GM19239 (cell line): ENCODE data around the gene UNC13B.
"Not testable (repeated sequence)": the region's sequence is repeated elsewhere in the genome, so short reads cannot be mapped to it uniquely, and the experiment has no call there.

Source experiments
- DNase-seq: peaks from one replicate; pipeline ENCODE4 v3.0.0; 2011; ENCODE audit warnings: low spot score; ENCODE audit not compliant: insufficient read length
- FAIRE-seq: peaks from 2 replicates; lab custom pipeline; 2011; peaks lifted over from hg19 to GRCh38; lab: Jason Lieb, UNC

UNC13B gene

DNA sequence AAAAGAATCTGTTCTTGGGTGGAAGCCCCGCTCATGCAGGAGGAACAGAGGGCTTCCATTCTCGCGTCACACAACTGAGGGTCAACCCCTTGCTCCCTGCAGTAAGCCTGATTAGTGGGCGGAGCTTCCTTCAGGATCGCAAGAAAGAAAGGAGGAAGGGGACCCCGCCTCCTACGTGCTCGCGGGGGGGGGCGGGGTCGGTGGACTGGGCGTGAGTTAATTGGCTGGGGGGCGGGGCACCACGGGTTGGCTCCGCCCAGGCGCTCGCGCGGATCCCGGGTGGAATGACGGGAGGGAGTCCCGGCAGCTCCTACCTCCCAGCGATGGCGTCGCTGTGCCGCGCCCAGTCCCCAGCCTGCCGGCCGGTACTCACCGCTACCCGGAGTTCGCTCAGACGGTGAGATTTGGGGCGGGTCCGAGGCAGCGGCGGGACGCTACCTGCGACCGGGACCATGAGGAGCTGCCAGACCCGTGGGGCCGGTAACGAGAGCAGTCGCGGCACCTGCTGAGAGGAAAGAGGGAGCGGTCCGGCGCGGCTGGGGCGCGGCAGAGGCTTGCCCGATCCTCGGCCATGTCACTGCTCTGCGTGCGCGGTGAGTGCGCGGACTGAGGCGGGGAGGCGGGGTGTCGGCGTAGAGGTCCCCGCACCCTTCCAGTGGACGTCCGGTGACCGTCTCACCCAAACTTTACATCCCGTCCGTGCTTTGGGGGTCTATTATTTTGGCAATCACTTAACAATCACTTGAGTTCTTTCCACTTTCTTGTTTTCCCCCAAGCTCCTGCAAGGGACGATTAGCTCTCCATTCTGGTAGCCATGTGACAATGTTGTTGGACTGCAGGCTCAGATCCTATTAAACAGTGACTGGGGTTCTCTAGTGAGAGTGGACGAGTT lies at the start of gene UNC13B:
TSS of gene UNC13B (plus strand) at position 297 of the 892 bp plus-strand sequence. CDS start at position 572, 275 bp downstream.
- DNase-seq (peak; percentile 52), FAIRE-seq (no peak)

- DNase-seq (no peak), FAIRE-seq (no peak)
Measured at GRCh38 chr9:35112257-35113020, 49.4 kb upstream of the UNC13B start.

DNA sequence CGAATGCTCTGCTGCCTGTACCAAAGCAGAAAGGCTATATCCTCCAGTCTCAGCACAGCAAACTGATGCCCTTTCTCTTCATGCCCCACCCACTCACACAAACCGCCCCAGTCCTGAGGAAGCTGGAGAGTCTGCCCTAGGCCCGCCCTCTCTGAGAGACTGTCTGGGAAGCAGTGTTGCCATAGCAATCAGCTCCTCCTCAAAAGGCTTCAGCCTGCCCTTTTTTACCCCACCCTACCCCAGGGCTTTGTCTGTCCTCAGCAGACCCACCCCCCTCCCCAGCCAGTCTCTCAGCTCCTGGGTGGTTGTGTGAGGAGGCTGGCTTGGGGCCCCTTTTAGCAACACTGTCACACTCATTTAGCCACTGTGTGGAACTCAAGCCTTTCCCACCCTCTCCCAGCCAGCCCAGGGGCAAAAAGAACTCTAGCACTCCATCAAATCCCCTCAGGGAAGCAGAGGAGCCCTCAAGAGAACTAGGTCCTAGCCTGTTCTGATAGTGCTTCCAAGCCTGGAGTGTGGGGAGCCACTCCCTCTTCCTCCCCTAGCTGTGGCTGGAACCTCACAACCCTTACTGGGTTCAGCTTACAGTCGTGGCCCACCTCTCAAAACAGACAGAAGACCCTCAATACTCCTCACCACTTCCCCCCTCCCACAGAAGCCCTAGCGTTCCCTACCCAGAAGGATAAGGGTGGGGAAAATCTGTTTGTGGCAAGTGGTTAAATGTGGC lies 47.5 kb upstream of the UNC13B start:
- DNase-seq = no peak
- FAIRE-seq = peak; percentile 91

DNA sequence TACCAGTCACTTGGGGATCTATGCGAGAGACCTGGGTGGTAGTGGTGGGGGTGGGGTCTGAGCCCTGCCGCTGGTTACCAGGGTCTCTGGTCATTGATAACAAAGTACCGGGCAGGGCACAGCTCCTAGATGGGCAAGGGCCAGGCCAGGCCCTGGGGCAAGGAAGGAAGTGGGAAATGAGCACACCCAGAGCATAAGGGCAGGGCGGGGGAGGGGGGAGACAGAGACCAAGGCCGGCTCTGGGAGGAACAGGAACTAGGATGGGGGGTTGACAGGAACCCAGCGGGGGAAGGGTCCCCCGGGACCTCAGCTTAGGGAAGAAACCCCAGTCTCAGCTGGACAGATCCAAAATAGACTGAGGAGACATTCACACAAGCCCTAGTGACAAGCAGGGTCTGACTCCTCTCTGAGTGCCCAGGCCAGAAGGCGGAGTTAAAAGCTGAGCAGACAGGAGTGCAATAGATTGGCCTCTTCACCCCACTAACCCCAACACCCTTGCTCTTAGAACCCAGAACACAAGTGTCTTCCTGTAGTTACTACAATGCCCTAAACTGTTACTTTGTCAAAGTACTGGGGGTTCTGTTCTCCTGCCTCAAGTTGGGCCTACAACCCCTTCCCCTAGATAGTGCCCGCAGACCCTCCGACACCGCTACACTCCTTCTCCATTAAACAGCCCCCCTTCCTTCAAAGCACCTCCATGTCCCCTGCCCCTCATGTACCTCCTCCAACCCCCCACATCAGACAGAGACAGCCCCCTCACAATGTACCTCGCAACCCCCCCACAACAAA lies 46.8 kb upstream of the UNC13B start:
- peak; percentile 94 for FAIRE-seq

DNA sequence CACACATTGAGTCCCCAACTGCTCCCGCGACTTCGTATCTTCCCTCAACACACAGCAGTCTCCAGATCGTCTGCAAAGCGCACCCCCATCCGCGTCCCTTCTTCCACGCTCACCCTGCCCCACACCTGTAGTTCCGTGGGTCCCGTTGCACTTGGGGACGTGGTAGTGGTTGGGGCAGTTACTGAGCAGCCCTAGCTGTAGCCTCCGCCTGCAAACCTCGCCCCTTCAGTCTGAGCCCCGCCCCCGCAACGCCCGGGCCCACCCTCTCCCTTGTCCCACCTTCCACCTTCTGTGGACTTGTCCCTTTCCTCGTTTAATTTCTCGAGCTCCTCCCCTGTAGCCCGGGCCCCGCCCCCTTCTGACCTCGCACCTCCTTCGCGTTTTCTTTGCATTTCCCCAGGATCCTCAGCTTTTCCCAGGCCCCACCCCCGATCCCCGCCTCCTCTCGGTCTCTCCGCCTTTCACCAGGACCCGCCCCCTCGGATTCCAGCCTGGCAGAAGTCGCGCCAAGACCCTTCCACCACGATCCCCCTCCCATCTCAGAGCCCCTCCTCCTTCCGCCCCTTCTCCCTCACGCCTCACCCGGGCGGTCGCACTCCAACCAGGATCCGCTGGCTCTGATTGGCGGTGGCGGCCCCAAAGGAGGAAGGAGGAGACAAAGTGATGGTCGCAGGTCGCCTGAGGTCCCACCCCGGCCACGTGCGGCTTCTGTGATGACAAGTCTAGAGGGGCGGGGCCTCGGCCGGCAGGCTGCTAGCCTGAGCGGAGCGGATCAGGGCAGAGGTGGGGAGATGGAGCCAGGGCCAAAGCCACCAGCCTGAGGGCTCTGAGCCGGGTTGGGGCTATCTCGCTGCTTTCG lies 45.9 kb upstream of the UNC13B start, which contains the start of gene ATOSB:
TSS of gene ATOSB (minus strand) at position 183 of the 859 bp plus-strand sequence. CDS start 7,588 bp downstream, outside the sequence.
- DNase-seq = peak; percentile 82
- FAIRE-seq = peak; percentile 96

More for the DNA sequence above, 46.8 kb upstream of the UNC13B start:
- DNase-seq = no peak

DNA sequence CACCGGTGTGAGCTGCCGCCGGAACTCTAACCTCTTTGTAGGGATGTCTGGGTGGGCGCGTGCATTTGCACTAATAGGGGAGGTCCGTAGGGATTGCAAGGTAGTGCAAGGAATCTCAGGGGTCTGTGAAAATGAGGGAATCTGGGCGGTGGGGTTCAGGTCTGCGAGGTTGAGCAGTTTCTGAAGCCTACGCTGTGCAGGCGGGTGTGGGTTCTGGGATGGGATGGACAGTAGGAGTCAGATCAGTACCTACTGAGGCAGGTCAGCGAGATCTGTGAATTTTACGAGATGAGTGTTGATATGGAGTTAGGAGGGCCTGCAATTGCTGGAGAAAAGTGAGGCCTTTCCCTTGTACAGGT lies 45.3 kb upstream of the UNC13B start:
- FAIRE-seq (no peak), DNase-seq (no peak)

GRCh38 chr9:35116898-35117551 lies 44.8 kb upstream of the UNC13B start:
- peak; percentile 89 for FAIRE-seq

DNA sequence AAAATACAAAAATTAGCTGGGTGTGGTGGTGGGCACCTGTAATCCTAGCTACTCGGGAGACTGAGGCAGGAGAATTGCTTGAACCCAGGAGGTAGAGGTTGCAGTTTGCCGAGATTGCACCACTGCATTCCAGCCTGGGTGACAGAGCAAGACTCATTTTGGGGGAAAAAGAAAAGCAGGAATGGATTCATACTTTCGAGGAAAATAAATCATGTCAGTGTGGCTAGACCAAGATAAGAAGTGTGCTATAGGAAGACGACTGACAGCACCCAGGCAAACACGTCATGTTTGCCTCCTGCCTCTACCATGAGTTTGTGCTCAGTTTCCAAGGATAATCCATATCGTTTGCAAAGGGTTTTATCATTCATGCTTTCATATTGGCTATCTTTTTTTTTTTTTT lies 26.9 kb upstream of the UNC13B start:
- DNase-seq = no peak
- no peak for FAIRE-seq

More at GRCh38 chr9:35116898-35117551, 44.8 kb upstream of the UNC13B start:
- peak; percentile 71 for DNase-seq

GRCh38 chr9:35135988-35136387 lies 25.8 kb upstream of the UNC13B start:
- no peak for FAIRE-seq
- DNase-seq = no peak

DNA sequence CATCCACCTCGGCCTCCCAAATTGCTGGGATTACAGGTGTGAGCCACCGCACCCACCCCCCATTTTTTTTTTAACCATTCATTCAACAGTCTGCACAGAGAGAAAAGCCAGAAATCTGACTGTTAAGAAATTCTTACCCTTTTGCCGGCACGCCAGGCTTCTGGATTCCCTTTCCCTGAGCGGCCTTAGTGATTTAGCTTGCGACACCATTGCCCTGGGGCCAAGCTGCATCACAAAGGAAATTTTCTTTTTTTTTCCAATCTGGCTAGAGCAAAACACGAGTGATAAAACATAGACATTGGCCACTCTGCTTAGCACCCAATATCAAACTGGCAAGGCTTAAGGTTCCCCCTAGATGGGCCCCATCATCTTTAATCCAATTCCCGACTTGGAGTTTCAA lies 24.9 kb upstream of the UNC13B start:
- no peak for DNase-seq

GRCh38 chr9:35140093-35140492 lies 21.7 kb upstream of the UNC13B start:
- DNase-seq = no peak
- FAIRE-seq = no peak

More for the DNA sequence above, 24.9 kb upstream of the UNC13B start:
- no peak for FAIRE-seq

DNA sequence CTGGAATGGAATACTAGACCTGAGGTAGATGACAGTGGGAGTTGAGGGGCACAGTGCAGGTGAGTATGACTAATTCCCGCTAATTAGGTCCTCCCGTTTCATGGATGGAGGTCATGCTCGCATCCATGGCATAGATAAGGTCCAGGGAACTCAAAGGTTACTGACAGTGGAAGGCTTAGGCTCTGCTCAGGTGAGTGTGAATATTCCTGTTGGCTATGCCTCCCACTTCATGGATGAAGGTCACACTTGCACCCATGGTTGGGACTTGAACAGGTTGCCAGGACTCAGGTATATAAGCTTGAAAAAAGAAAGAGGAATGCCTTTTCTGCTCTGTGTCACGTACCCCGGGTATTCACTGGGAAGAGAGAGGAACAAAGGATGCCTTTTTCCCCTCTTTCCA lies 19.8 kb upstream of the UNC13B start:
- DNase-seq (no peak), FAIRE-seq (no peak)

- FAIRE-seq, DNase-seq: not testable (repeated sequence)
Measured at GRCh38 chr9:35147941-35148563, 13.8 kb upstream of the UNC13B start.

DNA sequence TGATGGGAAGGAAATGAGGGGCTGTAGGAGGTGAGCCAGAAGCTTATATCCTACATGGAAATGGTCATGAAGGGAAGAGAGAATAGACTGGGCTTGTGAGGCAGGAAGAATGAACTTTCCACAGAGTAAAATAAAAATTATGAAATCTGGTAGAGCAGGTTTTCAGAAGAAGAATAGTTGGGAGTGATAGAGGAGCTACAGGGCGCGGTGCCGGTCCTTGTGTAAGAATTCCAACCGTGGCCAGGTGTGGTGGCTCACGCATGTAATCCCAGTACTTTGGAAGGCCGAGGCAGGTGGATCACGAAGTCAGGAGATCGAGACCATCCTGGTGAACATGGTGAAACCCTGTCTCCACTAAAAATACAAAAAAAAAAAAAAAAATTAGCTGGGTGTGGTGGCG lies 8.9 kb upstream of the UNC13B start:
- FAIRE-seq (no peak), DNase-seq (no peak)

DNA sequence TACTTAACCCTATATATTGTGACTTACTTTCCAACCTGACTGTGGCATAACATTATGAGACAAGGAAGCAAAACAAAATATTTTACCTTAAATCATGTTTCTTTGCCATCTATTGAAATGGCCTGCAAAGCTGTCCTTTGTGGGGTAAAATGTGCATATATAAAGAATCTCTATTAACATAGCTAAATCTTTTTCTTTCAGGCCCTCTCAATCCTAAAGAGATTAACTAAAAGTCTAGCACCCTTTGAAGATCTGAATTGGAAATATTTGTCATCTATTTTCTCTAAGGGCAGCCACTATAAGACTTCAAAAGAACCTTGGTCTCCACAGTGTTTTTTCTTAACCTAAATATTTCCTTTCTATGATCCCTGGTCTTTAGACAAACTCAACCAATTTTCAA lies 5.0 kb upstream of the UNC13B start:
- FAIRE-seq = no peak
- DNase-seq = no peak

- not testable (repeated sequence) for FAIRE-seq, DNase-seq
Measured at GRCh38 chr9:35157836-35158235, 4.0 kb upstream of the UNC13B start.

GRCh38 chr9:35158501-35159280 lies 3.1 kb upstream of the UNC13B start:
- peak; percentile 68 for FAIRE-seq

More at GRCh38 chr9:35158501-35159280, 3.1 kb upstream of the UNC13B start:
- DNase-seq = no peak
